ENCODE results near the gene ELOVL1.
A peak's percentile ranks its signal among the peaks of the same experiment; 100 is the strongest.

The ELOVL1 gene

GRCh38 chr1:43358121-43358745 is 9.6 kb downstream of the ELOVL1 start:
- TF ChIP-seq TCF12 (IDR thresholded peaks at IDR 0.05; ENCODE audit: low read depth): no peak
- TF ChIP-seq EP300 (IDR thresholded peaks at IDR 0.05; ENCODE audit: borderline replicate concordance): no peak
- peak; percentile 50 for TF ChIP-seq TAF1 (IDR thresholded peaks at IDR 0.05; ENCODE audit: low read depth)
- TF ChIP-seq FOXM1 (IDR thresholded peaks at IDR 0.05; ENCODE audit: borderline replicate concordance, low read depth): no peak
- TF ChIP-seq USF1 (IDR thresholded peaks at IDR 0.05): no peak
- no peak for TF ChIP-seq REST (IDR thresholded peaks at IDR 0.05; ENCODE audit: low read depth)
- peak; percentile 50; the same call in 1 of the 2 replicates for TF ChIP-seq TEAD4 (IDR thresholded peaks at IDR 0.05)

- TF ChIP-seq ZBTB7A (IDR thresholded peaks at IDR 0.05; ENCODE audit: low read depth): no peak
- TF ChIP-seq TEAD4 (IDR thresholded peaks at IDR 0.05): no peak
- TF ChIP-seq NFIC (IDR thresholded peaks at IDR 0.05): no peak
- no peak for TF ChIP-seq CREB1 (IDR thresholded peaks at IDR 0.05; ENCODE audit: low read depth)
- no peak for TF ChIP-seq CEBPB (IDR thresholded peaks at IDR 0.05)
Measured at GRCh38 chr1:43357251-43357650, 10.6 kb downstream of the ELOVL1 start.

GRCh38 chr1:43354936-43355335 is 12.9 kb downstream of the ELOVL1 start:
- TF ChIP-seq NFIC (IDR thresholded peaks at IDR 0.05): no peak
- TF ChIP-seq TEAD4 (IDR thresholded peaks at IDR 0.05): no peak
- no peak for TF ChIP-seq YY1 (IDR thresholded peaks at IDR 0.05; ENCODE audit: low read depth)
- no peak for TF ChIP-seq FOXM1 (IDR thresholded peaks at IDR 0.05; ENCODE audit: borderline replicate concordance, low read depth)
- no peak for TF ChIP-seq EGR1 (IDR thresholded peaks at IDR 0.05)
- no peak for TF ChIP-seq TAF1 (IDR thresholded peaks at IDR 0.05; ENCODE audit: low read depth)
- TF ChIP-seq RAD21 (IDR thresholded peaks at IDR 0.05; ENCODE audit: low read depth): no peak
- no peak for TF ChIP-seq CREB1 (IDR thresholded peaks at IDR 0.05; ENCODE audit: low read depth)
- TF ChIP-seq ZBTB7A (IDR thresholded peaks at IDR 0.05; ENCODE audit: low read depth): no peak
- no peak for TF ChIP-seq MAX (IDR thresholded peaks at IDR 0.05)
- TF ChIP-seq USF1 (IDR thresholded peaks at IDR 0.05): no peak
- TF ChIP-seq CEBPB (IDR thresholded peaks at IDR 0.05): no peak
- no peak for TF ChIP-seq TCF12 (IDR thresholded peaks at IDR 0.05; ENCODE audit: low read depth)
- no peak for TF ChIP-seq EP300 (IDR thresholded peaks at IDR 0.05; ENCODE audit: borderline replicate concordance)
- TF ChIP-seq REST (IDR thresholded peaks at IDR 0.05; ENCODE audit: low read depth): no peak

- TF ChIP-seq CREB1 (IDR thresholded peaks at IDR 0.05; ENCODE audit: low read depth) (no peak), CEBPB (IDR thresholded peaks at IDR 0.05) (no peak), NFIC (IDR thresholded peaks at IDR 0.05) (no peak), USF1 (IDR thresholded peaks at IDR 0.05) (no peak), TEAD4 (IDR thresholded peaks at IDR 0.05) (no peak), FOXM1 (IDR thresholded peaks at IDR 0.05; ENCODE audit: borderline replicate concordance, low read depth) (no peak), TCF12 (IDR thresholded peaks at IDR 0.05; ENCODE audit: low read depth) (no peak), EP300 (IDR thresholded peaks at IDR 0.05; ENCODE audit: borderline replicate concordance) (no peak), MAX (IDR thresholded peaks at IDR 0.05) (no peak), RAD21 (IDR thresholded peaks at IDR 0.05; ENCODE audit: low read depth) (no peak), ZBTB7A (IDR thresholded peaks at IDR 0.05; ENCODE audit: low read depth) (no peak), REST (IDR thresholded peaks at IDR 0.05; ENCODE audit: low read depth) (no peak), TAF1 (IDR thresholded peaks at IDR 0.05; ENCODE audit: low read depth) (no peak), YY1 (IDR thresholded peaks at IDR 0.05; ENCODE audit: low read depth) (no peak), EGR1 (IDR thresholded peaks at IDR 0.05) (no peak)
Measured at GRCh38 chr1:43354471-43354870, 13.3 kb downstream of the ELOVL1 start.
